ENCODE results near the gene CPN1.

DNA sequence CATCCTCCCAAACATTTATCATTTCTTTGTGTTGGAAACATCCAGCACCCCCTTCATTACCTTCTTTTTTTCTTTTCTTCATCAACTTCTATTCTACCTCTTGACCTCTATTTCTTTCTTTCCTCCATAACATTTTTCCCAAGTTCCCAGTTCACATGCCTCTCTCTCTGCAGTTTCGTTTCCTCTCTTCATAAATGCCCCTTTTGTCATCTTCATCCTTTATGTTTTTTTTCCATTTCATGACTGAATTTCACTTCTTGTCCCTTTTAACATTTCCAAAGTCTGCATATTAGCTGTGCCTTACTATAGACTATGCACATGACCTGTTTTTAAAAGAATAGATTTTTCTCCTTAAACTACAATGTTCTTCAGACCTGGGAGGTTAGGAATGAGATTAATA lies 23.7 kb downstream of the CPN1 start:
- TF ChIP-seq CTCF (IDR thresholded peaks at IDR 0.05; ENCODE audit: insufficient read depth, low read depth, low read length), result no peak
- no peak for TF ChIP-seq EZH2 (IDR thresholded peaks at IDR 0.05; ENCODE audit: insufficient read depth, low read length)
